ENCODE data around the gene POSTN.
"Not testable (repeated sequence)": the region's sequence is repeated elsewhere in the genome, so short reads cannot be mapped to it uniquely, and the experiment has no call there.

The POSTN gene

DNA sequence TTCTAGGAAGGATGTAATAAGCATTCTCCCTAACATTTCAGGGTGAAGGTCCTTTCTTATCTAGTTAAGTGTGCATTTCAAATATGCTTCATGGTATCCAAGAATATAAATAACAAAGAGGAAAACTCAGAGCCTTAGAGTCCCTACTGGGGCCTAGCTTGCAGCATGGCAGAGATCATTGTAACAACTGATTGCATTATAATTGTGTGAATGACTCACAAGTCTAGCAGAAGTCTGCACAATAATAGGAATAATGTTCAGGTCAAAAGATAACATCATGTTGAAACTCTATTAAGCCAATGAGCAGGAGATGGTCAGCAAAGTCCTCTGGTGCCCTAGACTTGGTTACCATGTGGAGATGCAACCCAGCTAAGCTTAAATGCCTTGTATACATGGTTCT is 3.4 kb downstream of the POSTN start:
- DNase-seq (ENCODE audit: low read depth), result no peak

DNA sequence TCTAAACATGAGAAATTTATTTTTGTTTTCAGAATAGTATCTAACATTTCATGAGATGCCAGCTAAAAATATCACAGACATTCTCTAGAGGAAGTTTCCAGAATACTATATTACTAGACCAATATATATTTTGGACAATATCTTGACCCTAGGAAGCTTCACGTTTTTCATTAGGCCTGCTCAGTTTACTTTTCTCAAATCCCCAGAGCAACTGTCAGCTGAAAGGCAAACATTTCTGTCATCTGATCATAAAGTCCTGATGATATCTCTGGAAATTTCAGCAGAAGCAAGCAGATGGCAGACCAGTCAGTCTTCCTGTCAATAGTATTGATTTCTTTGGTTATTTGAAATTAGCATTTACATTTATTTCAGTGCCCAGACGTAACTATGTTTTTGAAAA is 4.0 kb downstream of the POSTN start:
- DNase-seq (ENCODE audit: low read depth), result no peak

GRCh38 chr13:37589381-37589780 is 9.2 kb downstream of the POSTN start:
- DNase-seq (ENCODE audit: low read depth), result not testable (repeated sequence)

GRCh38 chr13:37587236-37587635 is 11.3 kb downstream of the POSTN start:
- DNase-seq (ENCODE audit: low read depth), result no peak

- DNase-seq (ENCODE audit: low read depth), result no peak
These were observed 12.4 kb downstream of the POSTN start for GRCh38 chr13:37586164-37586563.

DNA sequence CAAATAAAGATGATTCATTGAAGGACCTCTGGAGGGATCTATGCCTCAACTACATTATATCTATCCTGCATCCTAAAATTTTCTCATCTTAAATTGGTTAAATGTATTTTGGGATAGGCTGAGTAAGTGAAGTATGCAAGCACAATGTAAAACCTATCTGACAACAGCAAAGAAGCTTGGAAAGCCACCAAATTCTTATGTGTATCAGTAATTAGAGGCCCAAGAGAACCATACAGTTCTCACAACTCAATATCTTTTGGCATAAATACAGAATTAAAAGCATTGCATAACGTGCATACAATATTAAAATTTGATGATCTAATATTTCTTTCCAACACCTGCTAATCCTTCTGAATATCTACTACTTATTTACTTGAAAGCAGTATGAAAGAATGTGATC is 13.0 kb downstream of the POSTN start:
- DNase-seq (ENCODE audit: low read depth), result no peak

DNA sequence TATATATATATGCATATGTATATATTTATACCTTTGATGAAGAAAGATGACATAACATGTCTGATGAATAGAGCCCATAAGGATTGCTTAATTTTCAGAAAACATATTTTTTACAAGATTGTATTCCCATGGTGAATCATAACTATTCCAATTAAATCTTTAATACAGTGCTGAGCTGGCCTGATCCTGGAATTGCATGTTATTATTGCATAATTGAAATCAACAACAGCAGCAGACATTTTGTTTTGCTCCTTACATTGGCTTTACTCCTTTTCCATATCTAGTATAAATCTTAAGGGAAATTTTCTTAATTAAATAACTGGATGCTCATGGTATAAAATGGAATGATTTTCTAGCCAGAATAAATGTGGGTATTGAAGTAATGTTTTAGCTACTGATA is 22.0 kb downstream of the POSTN start:
- DNase-seq (ENCODE audit: low read depth), result no peak

GRCh38 chr13:37565425-37565824 is 33.1 kb downstream of the POSTN start:
- no peak for DNase-seq (ENCODE audit: low read depth)

- no peak for DNase-seq (ENCODE audit: low read depth)
These were observed 37.5 kb downstream of the POSTN start for GRCh38 chr13:37561031-37561430.

GRCh38 chr13:37560526-37560925 is 38.0 kb downstream of the POSTN start:
- DNase-seq (ENCODE audit: low read depth), result no peak

GRCh38 chr13:37558766-37559165 is 39.8 kb downstream of the POSTN start:
- DNase-seq (ENCODE audit: low read depth), result not testable (repeated sequence)

- no peak for DNase-seq (ENCODE audit: low read depth)
These were observed 52.5 kb downstream of the POSTN start for GRCh38 chr13:37546087-37546486.

DNA sequence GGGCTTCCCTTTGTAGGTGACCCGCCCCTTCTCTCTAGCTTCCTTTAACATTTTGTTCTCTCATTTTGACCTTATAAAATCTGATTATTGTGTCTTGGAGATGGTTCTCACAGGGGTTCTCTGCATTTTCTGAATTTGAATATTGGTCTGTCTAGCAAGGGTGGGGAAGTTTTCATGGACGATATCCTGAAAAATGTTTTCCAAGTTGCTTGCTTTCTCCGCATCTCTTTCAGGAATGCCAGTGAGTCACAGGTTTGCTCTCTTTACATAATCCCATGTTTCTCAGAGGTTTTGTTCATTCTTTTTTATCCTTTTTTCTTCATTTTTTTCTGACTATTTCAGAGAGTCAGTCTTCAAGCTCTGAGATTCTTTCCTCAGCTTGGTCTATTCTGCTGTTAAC is 53.6 kb downstream of the POSTN start:
- DNase-seq (ENCODE audit: low read depth), result no peak

DNA sequence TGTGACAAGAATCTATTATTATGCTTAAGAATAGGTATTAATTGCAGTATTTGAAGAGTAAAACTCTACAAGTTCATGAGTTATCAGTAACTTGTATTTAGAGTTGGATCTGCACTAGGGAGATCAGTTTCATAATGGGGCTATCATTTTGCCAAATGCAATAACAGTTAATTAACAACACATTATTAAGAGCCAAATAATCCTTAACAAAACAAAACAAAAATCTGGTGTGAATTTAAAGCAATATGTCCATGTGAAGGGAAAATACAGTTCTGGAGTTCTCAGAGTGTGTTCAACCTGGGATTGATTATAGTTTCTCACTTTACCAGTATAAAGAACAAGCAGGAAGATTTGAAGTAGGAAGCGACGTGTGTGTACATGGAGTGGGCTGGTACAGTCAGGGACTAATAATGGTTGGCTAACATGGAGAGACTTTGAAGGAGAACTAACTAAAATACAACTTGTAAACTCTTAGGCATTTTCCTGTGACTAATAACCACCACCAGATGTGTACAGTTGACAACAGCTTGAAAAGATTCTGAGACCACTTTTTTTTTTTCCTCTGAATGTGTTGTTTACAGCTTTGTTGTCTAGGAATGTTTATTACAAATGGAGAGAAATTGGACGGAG is 58.5 kb downstream of the POSTN start:
- DNase-seq (ENCODE audit: low read depth), result peak; percentile 70

DNA sequence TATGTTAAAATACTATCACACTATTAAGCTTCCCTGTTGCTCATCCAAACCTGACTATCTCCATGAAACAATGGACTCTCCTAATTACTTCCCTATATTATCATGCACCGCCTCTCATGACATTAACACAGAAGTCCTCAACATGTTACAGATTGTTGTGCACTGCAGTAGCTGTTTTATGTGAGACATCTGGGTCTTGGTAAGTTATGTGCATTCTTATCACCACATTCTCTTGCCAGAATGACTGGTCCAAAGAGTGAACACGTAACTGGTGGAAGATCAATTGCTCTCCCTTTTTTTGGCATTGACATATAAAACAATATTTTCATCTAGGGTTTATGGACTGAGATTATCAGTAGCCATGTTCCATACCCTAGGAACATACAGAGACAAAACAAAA is 59.4 kb downstream of the POSTN start:
- DNase-seq (ENCODE audit: low read depth), result no peak

DNA sequence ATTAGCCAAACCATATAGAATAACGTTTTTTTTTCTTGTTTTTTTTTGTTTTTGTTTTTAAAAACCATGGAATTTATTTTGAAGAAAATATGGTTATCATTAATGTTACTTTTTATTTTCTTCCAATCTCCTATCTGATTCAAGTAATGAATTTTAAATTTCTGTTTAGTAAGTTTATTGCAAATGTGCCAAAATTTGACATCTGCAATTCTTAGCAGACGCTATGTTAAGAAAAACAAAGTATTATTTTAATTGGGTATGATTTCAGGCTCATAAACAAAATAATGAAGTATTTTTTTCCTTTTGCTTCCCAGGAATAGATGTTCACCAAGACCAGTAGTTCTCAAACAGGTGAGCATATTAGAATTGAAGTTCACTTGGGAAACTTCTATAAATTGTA is 63.1 kb downstream of the POSTN start:
- no peak for DNase-seq (ENCODE audit: low read depth)

- no peak for DNase-seq (ENCODE audit: low read depth)
These were observed 63.9 kb downstream of the POSTN start for GRCh38 chr13:37534676-37535075.

GRCh38 chr13:37534181-37534580 is 64.4 kb downstream of the POSTN start:
- peak; percentile 23 for DNase-seq (ENCODE audit: low read depth)

GRCh38 chr13:37531049-37531448 is 67.5 kb downstream of the POSTN start:
- peak; percentile 92 for DNase-seq (ENCODE audit: low read depth)

DNA sequence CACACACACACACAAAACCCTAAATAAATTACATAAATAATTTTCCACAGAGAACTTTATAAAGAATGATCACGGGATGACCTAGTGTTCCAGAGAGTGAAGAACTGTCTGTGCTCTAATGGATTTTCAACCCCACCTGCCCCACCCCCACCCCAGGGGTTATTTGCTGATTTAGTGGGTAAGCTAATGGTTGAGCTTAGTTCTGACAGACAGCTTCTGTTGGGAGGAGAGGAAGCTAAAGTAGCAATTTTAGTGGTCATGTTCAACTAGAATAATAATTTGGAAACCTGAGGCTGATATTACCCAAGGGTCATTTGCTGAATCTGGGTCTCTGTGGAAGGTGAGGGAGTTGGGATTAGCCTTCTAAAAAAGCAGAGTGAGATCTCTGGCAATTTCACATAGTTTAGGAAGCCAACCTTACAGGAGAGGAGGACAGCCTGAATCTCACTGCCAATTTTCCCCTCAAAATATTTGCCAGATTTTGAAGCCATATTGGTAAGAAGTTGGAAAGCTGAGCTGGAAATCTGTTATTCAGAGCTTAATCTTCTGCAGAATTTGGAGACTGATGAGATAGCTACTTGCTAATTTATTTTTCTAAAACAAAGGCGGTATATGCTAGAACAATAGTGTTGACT is 68.7 kb downstream of the POSTN start:
- no peak for DNase-seq (ENCODE audit: low read depth)

- DNase-seq (ENCODE audit: low read depth), result no peak
These were observed 71.7 kb downstream of the POSTN start for GRCh38 chr13:37526710-37527473.

GRCh38 chr13:37515226-37515625 is 83.3 kb downstream of the POSTN start:
- DNase-seq (ENCODE audit: low read depth), result no peak
